SK-N-SH (cell line): ENCODE results near the gene PPP1R16B. TPM values are rescaled to one million over a fixed set of nuclear protein-coding genes. Genes with fewer than 3 reads are reported as not detected.

Experiments
- CTCF ChIA-PET: fragments of 300-600, 350-600 bp; formaldehyde crosslinking; extraction: SDS; loops from one replicate; lab custom pipeline; 2021; lab: Yijun Ruan, JAX
- POLR2A ChIA-PET: fragments of 350-600 bp; sonication (Branson Sonifier 250); formaldehyde crosslinking; extraction: SDS; loops from one replicate; lab custom pipeline; 2020; ENCODE audit warnings: antibody characterized with exemption, inconsistent platforms; lab: Yijun Ruan, JAX
- DNase-seq: peaks from one replicate; pipeline ENCODE4 v3.0.0; 2012
- H2AFZ ChIP-seq: fragments of 200-600 bp; sonication (generic); 2 replicates; pipeline ENCODE4 v1.8.1; 2016; ENCODE audit warnings: antibody characterized with exemption, mild to moderate bottlenecking, low read depth
- H3F3A ChIP-seq: fragments of 200-600 bp; sonication (generic); replicated peaks from 2 replicates; pipeline ENCODE3; 2016; ENCODE audit warnings: antibody characterized with exemption, mild to moderate bottlenecking; ENCODE audit not compliant: insufficient read depth
- H3K27ac ChIP-seq, 2 experiments: fragments of 200-500 bp in 1 of 2; fragments of 200-600 bp in 1 of 2; sonication (Bioruptor generic) in 1 of 2; sonication (generic), shearing (Covaris generic) in 1 of 2; 2 replicates each; pipeline versions ENCODE4 v1.5.1 to v1.6.1; 2014 to 2016; ENCODE audit warnings: low read depth in 2 of 2, inconsistent platforms in 1 of 2, low read length in 1 of 2, mild to moderate bottlenecking in 1 of 2, mixed read lengths in 1 of 2
- H3K27me3 ChIP-seq: fragments of 200-600 bp; sonication (generic), shearing (Covaris generic); 2 replicates; pipeline ENCODE4 v1.6.1; 2016; ENCODE audit warnings: mixed run types; ENCODE audit not compliant: insufficient read depth
- H3K36me3 ChIP-seq, 2 experiments: fragments of 200-500 bp in 1 of 2; fragments of 200-600 bp in 1 of 2; sonication (Bioruptor generic) in 1 of 2; sonication (generic) in 1 of 2; replicated peaks in 1 of 2; 2 replicates each; pipeline versions ENCODE3 to v1.5.1; 2014 to 2016; ENCODE audit warnings: low read length in 1 of 2, mild to moderate bottlenecking in 1 of 2; ENCODE audit not compliant: insufficient read depth in 2 of 2, control insufficient read depth in 1 of 2
- H3K4me1 ChIP-seq, 2 experiments: fragments of 200-500 bp in 1 of 2; fragments of 200-600 bp in 1 of 2; sonication (Bioruptor generic) in 1 of 2; sonication (generic), shearing (Covaris generic) in 1 of 2; 2 replicates each; pipeline versions ENCODE4 v1.5.1 to v1.6.1; 2014 to 2016; ENCODE audit warnings: low read depth in 1 of 2, low read length in 1 of 2, mixed run types in 1 of 2; ENCODE audit not compliant: insufficient read depth in 2 of 2, control insufficient read depth in 1 of 2
- H3K4me2 ChIP-seq: fragments of 200-600 bp; sonication (generic), shearing (Covaris generic); 2 replicates; pipeline ENCODE4 v1.6.1; 2017; ENCODE audit warnings: mixed run types
- H3K4me3 ChIP-seq, 2 experiments: fragments of 200-500 bp in 1 of 2; fragments of 200-600 bp in 1 of 2; sonication (Bioruptor generic) in 1 of 2; sonication (generic), shearing (Covaris generic) in 1 of 2; 2 replicates each; pipeline versions ENCODE4 v1.5.1 to v1.8.1; 2014 to 2016; ENCODE audit warnings: low read depth in 2 of 2, inconsistent platforms in 1 of 2, low read length in 1 of 2, mild to moderate bottlenecking in 1 of 2, mixed read lengths in 1 of 2, moderate library complexity in 1 of 2
- H3K79me2 ChIP-seq: fragments of 200-600 bp; sonication (generic); 2 replicates; pipeline ENCODE4 v1.8.1; 2017; ENCODE audit warnings: mild to moderate bottlenecking; ENCODE audit not compliant: insufficient read depth
- H3K9ac ChIP-seq: fragments of 200-600 bp; sonication (generic); 2 replicates; pipeline ENCODE4 v1.6.1; 2017; ENCODE audit warnings: mixed run types
- H3K9me2 ChIP-seq: fragments of 200-600 bp; sonication (generic); 2 replicates; pipeline ENCODE4 v1.6.1; 2017; ENCODE audit warnings: mixed run types
- H3K9me3 ChIP-seq: fragments of 200-600 bp; sonication (generic); 2 replicates; pipeline ENCODE4 v1.6.1; 2017; ENCODE audit warnings: mixed run types, mild to moderate bottlenecking, moderate library complexity
- H4K20me1 ChIP-seq: fragments of 200-600 bp; sonication (generic); 2 replicates; pipeline ENCODE4 v1.6.1; 2017; ENCODE audit warnings: mild to moderate bottlenecking, mixed run types; ENCODE audit not compliant: insufficient read depth
- CHD2 ChIP-seq: fragments of 150-350 bp; IDR thresholded peaks from 2 replicates; pipeline ENCODE4 v1.6.1; 2018; ENCODE audit warnings: low read length; ENCODE audit not compliant: partially characterized antibody
- CTCF ChIP-seq: fragments of 200-600 bp; sonication (generic); IDR thresholded peaks from 2 replicates; pipeline ENCODE4 v1.6.1; 2017; ENCODE audit warnings: antibody characterized with exemption, mild to moderate bottlenecking, moderate library complexity
- ELF1 ChIP-seq: IDR thresholded peaks from 2 replicates; pipeline ENCODE4 v1.4.0; 2012
- NFIC ChIP-seq: IDR thresholded peaks from 2 replicates; pipeline ENCODE4 v1.4.0; 2012; ENCODE audit warnings: borderline replicate concordance
- POLR2AphosphoS5 ChIP-seq: IDR thresholded peaks from 2 replicates; pipeline ENCODE4 v1.6.1; 2012; ENCODE audit warnings: low read depth, low read length
- RAD21 ChIP-seq: IDR thresholded peaks from 2 replicates; pipeline ENCODE4 v1.6.1; 2012; ENCODE audit warnings: mild to moderate bottlenecking, low read length
- RCOR1 ChIP-seq: fragments of 150-350 bp; IDR thresholded peaks from 2 replicates; pipeline ENCODE4 v1.6.1; 2017; ENCODE audit warnings: antibody characterized with exemption, low read length
- RFX5 ChIP-seq: IDR thresholded peaks from 2 replicates; pipeline ENCODE4 v1.6.1; 2012; ENCODE audit warnings: mild to moderate bottlenecking, improper control_type of control experiment, low read length
- RXRA ChIP-seq: IDR thresholded peaks from 2 replicates; pipeline ENCODE4 v1.4.0; 2012; ENCODE audit warnings: low read depth, mild to moderate bottlenecking, borderline replicate concordance
- SIN3A ChIP-seq: IDR thresholded peaks from 2 replicates; pipeline ENCODE4 v1.6.1; 2012; ENCODE audit warnings: low read depth, mild to moderate bottlenecking, low read length, moderate library complexity, borderline replicate concordance
- TAF1 ChIP-seq: IDR thresholded peaks from 2 replicates; pipeline ENCODE4 v1.6.1; 2012; ENCODE audit warnings: low read depth, mild to moderate bottlenecking, low read length, moderate library complexity, borderline replicate concordance
- USF1 ChIP-seq: IDR thresholded peaks from 2 replicates; pipeline ENCODE4 v1.4.0; 2012; ENCODE audit warnings: low read depth, borderline replicate concordance
- YY1 ChIP-seq: IDR thresholded peaks from 2 replicates; pipeline ENCODE4 v1.4.0; 2012; ENCODE audit warnings: low read depth, mild to moderate bottlenecking
- WGBS: methylation state at CpG from one replicate; pipeline ENCODE4 v1.1.6; 2017; ENCODE audit warnings: low lambda C conversion rate; 5-methylcytosine and 5-hydroxymethylcytosine counted together
- polyA plus RNA-seq, 3 experiments: library from polyadenylated mRNA; depleted of rRNA; stranded (reverse); fragments of >200 nt; gene quantifications; 2 replicates each; pipeline ENCODE4 v1.2.3, GENCODE V29; 2012
- TF ChIP-seq, protein P1 (sequence below): IDR thresholded peaks from 2 replicates; pipeline ENCODE4 v1.6.1; 2012; ENCODE audit warnings: mild to moderate bottlenecking, low read depth, low read length, moderate library complexity
- TF ChIP-seq, protein P2 (sequence below): fragments of 150-350 bp; IDR thresholded peaks from 2 replicates; pipeline ENCODE4 v1.6.1; 2017; ENCODE audit warnings: antibody characterized with exemption, low read length, low read depth, borderline replicate concordance

PPP1R16B gene
- polyA plus RNA-seq, 1 of the 3 experiments (the other 2 are of a cell fraction): 0.28 TPM

DNA sequence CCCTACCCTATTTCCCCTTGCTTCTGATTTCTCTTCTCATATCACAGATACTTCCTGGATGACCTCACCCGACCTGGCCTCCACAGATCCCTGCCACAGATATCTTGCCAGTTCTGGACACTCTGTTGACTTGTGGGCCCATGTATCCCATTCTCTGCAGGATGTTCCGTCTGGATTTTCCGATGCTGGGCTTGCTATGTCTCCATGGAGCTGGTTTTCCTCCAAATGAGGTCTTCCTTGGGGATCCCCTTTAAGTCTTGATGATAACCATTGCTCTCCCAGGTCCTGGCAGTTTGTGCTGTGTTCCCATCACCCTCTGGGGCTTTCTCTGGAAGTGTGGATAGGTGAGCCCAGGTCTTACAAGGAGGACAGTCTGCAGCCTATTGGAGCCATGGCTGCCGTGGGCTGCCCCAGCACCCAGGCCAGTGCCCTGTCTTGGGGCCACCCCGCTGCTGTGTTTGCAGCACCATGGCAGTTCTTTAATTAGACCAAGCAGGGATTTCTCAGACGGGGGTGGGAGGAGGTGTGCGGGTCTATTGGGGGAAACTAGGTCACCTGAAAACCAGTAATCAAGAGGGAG is 23.9 kb downstream of the PPP1R16B start:
- Histone ChIP-seq H3K4me1 (peaks cover 0 to 20% of the 10 kb centered on the region in 2 experiments; a peak in 2 of 4 replicates), H3K4me3 (no peak overlapping the region), H3K27ac (no peak overlapping the region; a peak in 1 of 4 replicates), H3K27me3 (no peaks in the 10 kb centered on the region), H3F3A (no peaks in the 10 kb centered on the region), H3K4me2 (no peak overlapping the region), H2AFZ (no peak overlapping the region), H4K20me1 (no peaks in the 10 kb centered on the region), H3K79me2 (no peaks in the 10 kb centered on the region), H3K9ac (no peak overlapping the region), H3K9me2 (no peaks in the 10 kb centered on the region), H3K36me3 (no peaks in the 10 kb centered on the region), H3K9me3 (no peaks in the 10 kb centered on the region)
- TF ChIP-seq, protein P1, sequence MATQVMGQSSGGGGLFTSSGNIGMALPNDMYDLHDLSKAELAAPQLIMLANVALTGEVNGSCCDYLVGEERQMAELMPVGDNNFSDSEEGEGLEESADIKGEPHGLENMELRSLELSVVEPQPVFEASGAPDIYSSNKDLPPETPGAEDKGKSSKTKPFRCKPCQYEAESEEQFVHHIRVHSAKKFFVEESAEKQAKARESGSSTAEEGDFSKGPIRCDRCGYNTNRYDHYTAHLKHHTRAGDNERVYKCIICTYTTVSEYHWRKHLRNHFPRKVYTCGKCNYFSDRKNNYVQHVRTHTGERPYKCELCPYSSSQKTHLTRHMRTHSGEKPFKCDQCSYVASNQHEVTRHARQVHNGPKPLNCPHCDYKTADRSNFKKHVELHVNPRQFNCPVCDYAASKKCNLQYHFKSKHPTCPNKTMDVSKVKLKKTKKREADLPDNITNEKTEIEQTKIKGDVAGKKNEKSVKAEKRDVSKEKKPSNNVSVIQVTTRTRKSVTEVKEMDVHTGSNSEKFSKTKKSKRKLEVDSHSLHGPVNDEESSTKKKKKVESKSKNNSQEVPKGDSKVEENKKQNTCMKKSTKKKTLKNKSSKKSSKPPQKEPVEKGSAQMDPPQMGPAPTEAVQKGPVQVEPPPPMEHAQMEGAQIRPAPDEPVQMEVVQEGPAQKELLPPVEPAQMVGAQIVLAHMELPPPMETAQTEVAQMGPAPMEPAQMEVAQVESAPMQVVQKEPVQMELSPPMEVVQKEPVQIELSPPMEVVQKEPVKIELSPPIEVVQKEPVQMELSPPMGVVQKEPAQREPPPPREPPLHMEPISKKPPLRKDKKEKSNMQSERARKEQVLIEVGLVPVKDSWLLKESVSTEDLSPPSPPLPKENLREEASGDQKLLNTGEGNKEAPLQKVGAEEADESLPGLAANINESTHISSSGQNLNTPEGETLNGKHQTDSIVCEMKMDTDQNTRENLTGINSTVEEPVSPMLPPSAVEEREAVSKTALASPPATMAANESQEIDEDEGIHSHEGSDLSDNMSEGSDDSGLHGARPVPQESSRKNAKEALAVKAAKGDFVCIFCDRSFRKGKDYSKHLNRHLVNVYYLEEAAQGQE: no peak
- TF ChIP-seq USF1 (no peak), RAD21 (no peak), SIN3A (no peak), YY1 (no peak), POLR2AphosphoS5 (no peak), CHD2 (no peak), RCOR1 (no peak), RFX5 (no peak)
- TF ChIP-seq, protein P2, sequence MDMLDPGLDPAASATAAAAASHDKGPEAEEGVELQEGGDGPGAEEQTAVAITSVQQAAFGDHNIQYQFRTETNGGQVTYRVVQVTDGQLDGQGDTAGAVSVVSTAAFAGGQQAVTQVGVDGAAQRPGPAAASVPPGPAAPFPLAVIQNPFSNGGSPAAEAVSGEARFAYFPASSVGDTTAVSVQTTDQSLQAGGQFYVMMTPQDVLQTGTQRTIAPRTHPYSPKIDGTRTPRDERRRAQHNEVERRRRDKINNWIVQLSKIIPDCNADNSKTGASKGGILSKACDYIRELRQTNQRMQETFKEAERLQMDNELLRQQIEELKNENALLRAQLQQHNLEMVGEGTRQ: no peak
- WGBS: 60% methylated on average over 7 of the region's 7 CpGs
- no peak for DNase-seq
- POLR2A ChIA-PET: no interaction called here
- CTCF ChIA-PET: interaction anchor here (1.4 kb wide), 1 partner anchor 97 kb away, joined by 3 read pairs; the partner anchor contains the start of gene FAM83D

DNA sequence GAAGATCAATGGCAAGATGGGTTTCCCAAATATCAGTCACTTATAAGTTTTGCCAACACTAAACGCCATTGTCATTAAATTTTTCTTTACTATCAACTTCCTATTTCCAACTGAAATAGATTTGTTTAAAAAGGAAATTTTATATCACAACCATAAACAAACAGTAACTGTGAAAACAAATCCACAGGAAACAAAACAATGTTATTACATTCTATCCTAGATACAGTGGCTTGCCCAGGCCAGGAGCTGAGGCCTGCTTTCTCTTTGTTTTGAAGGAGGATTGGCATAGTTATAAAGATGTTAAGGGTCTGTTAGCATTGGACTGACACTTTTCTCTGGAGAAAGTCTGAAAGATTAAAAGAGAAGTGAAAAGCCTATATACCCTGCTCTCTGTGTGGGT is 24.9 kb downstream of the PPP1R16B start:
- Histone ChIP-seq H4K20me1 (no peaks in the 10 kb centered on the region), H3K9me3 (no peaks in the 10 kb centered on the region), H2AFZ (no peak overlapping the region), H3K27me3 (no peaks in the 10 kb centered on the region; the same call in 1 of the 2 replicates), H3K27ac (no peak overlapping the region), H3K9me2 (no peaks in the 10 kb centered on the region), H3K9ac (no peak overlapping the region), H3K4me3 (no peak overlapping the region), H3K4me2 (no peak overlapping the region), H3F3A (no peaks in the 10 kb centered on the region), H3K79me2 (no peaks in the 10 kb centered on the region), H3K4me1 (peaks cover 0 to 20% of the 10 kb centered on the region in 2 experiments; a peak in 2 of 4 replicates), H3K36me3 (no peaks in the 10 kb centered on the region)
- 63% methylated on average over 1 of the region's 1 CpG for WGBS
- ChIA-PET CTCF (no interaction called here), POLR2A (no interaction called here)
- DNase-seq: no peak
- TF ChIP-seq RCOR1 (no peak), YY1 (no peak), ELF1 (no peak), NFIC (no peak), CHD2 (no peak), TAF1 (no peak), RXRA (no peak), CTCF (no peak)
- TF ChIP-seq, protein P1: no peak
